IMR-90 (cell line): Measurements from ENCODE around the gene RASA1. TPM values are rescaled to one million over a fixed set of nuclear protein-coding genes. Genes with fewer than 3 reads are reported as not detected.

Experiments used
- ATAC-seq: fragments of 200-7000 bp; cut with Tn5 transposase; 2 replicates; pipeline ENCODE4 v1.9.1; 2020; ENCODE audit warnings: low read depth, mild to moderate bottlenecking, moderate library complexity
- BruUV-seq: library from RNA; stranded (reverse); fragments of 400-500 nt; replicated peaks from 2 replicates; lab custom pipeline; 2021; lab: Mats Ljungman, UMichigan
- CTCF ChIA-PET: fragments of 300-600 bp; formaldehyde crosslinking; extraction: SDS; loops from one replicate; lab custom pipeline; 2021; ENCODE audit warnings: antibody characterized with exemption; lab: Yijun Ruan, JAX
- POLR2A ChIA-PET: fragments of 300-600 bp; sonication (Branson Sonifier 250); formaldehyde crosslinking; loops from one replicate; lab custom pipeline; 2022; ENCODE audit warnings: antibody characterized with exemption; ENCODE audit not compliant: unreplicated experiment; lab: Charles Lee
- DNase-seq: peaks from one replicate; pipeline ENCODE4 v3.0.0; 2013
- H2AFZ ChIP-seq: replicated peaks from 2 replicates; pipeline ENCODE3; 2013; ENCODE audit warnings: low read length, mild to moderate bottlenecking; ENCODE audit not compliant: poor library complexity
- H2AK5ac ChIP-seq: 2 replicates; pipeline ENCODE4 v1.6.1; 2013; ENCODE audit warnings: low read depth, low read length, inconsistent platforms
- H2AK9ac ChIP-seq: replicated peaks from 2 replicates; pipeline ENCODE3; 2013; ENCODE audit warnings: mild to moderate bottlenecking, low read depth, low read length, moderate library complexity; ENCODE audit not compliant: poor library complexity
- H2BK120ac ChIP-seq: 2 replicates; pipeline ENCODE4 v1.6.1; 2013; ENCODE audit warnings: low read depth, low read length, inconsistent platforms
- H2BK15ac ChIP-seq: 3 replicates; pipeline ENCODE4 v1.6.1; 2013; ENCODE audit warnings: low read depth, low read length, inconsistent platforms
- H2BK20ac ChIP-seq: 2 replicates; pipeline ENCODE4 v1.6.1; 2013; ENCODE audit warnings: low read depth, mild to moderate bottlenecking, inconsistent platforms, low read length, moderate library complexity
- H2BK5ac ChIP-seq: 2 replicates; pipeline ENCODE4 v1.6.1; 2013; ENCODE audit warnings: mild to moderate bottlenecking, low read depth, low read length, inconsistent platforms; ENCODE audit not compliant: poor library complexity, severe bottlenecking
- H3K14ac ChIP-seq: replicated peaks from 2 replicates; pipeline ENCODE4 v1.6.1; 2013; ENCODE audit warnings: low read depth, low read length, inconsistent platforms
- H3K18ac ChIP-seq: 2 replicates; pipeline ENCODE4 v1.6.1; 2013; ENCODE audit warnings: low read depth, low read length, control low read depth
- H3K23ac ChIP-seq: 2 replicates; pipeline ENCODE4 v1.6.1; 2013; ENCODE audit warnings: low read depth, low read length, inconsistent platforms
- H3K27ac ChIP-seq: 2 replicates; pipeline ENCODE4 v1.5.1; 2013; ENCODE audit warnings: mild to moderate bottlenecking, control low read depth, low read length; ENCODE audit not compliant: insufficient read depth
- H3K27me3 ChIP-seq: 2 replicates; pipeline ENCODE4 v1.6.1; 2013; ENCODE audit warnings: low read length; ENCODE audit not compliant: control insufficient read depth, insufficient read depth
- H3K36me3 ChIP-seq: 2 replicates; pipeline ENCODE4 v1.6.1; 2013; ENCODE audit warnings: low read length, mixed read lengths; ENCODE audit not compliant: control insufficient read depth, insufficient read depth
- H3K4ac ChIP-seq: 2 replicates; pipeline ENCODE4 v1.6.1; 2013; ENCODE audit warnings: low read depth, low read length, inconsistent platforms
- H3K4me1 ChIP-seq: 2 replicates; pipeline ENCODE4 v1.6.1; 2013; ENCODE audit warnings: low read length, mixed read lengths; ENCODE audit not compliant: control insufficient read depth, insufficient read depth
- H3K4me2 ChIP-seq: 2 replicates; pipeline ENCODE4 v1.6.1; 2013; ENCODE audit warnings: low read depth, mild to moderate bottlenecking, control low read depth, low read length, moderate library complexity
- H3K4me3 ChIP-seq: 2 replicates; pipeline ENCODE4 v1.5.1; 2013; ENCODE audit warnings: low read depth, mild to moderate bottlenecking, control low read depth, low read length, moderate library complexity; ENCODE audit not compliant: insufficient read depth
- H3K56ac ChIP-seq: 2 replicates; pipeline ENCODE4 v1.6.1; 2013; ENCODE audit warnings: low read length, inconsistent platforms; ENCODE audit not compliant: insufficient read depth; ENCODE audit errors: extremely low read depth
- H3K79me1 ChIP-seq, 2 experiments: 2 replicates each; pipeline ENCODE4 v1.6.1; 2013; ENCODE audit warnings: low read length in 2 of 2, inconsistent platforms in 1 of 2, low read depth in 1 of 2
- H3K9ac ChIP-seq: 2 replicates; pipeline ENCODE4 v1.6.1; 2013; ENCODE audit warnings: low read depth, low read length, control low read depth
- H3K9me1 ChIP-seq: 2 replicates; pipeline ENCODE4 v1.6.1; 2013; ENCODE audit warnings: low read length, inconsistent platforms; ENCODE audit not compliant: insufficient read depth
- H3K9me3 ChIP-seq: 2 replicates; pipeline ENCODE4 v1.6.1; 2013; ENCODE audit warnings: low read length; ENCODE audit not compliant: control insufficient read depth, insufficient read depth
- H4K20me1 ChIP-seq: 2 replicates; pipeline ENCODE4 v1.6.1; 2013; ENCODE audit warnings: low read length, inconsistent platforms; ENCODE audit not compliant: insufficient read depth
- H4K5ac ChIP-seq: 2 replicates; pipeline ENCODE4 v1.6.1; 2013; ENCODE audit warnings: mild to moderate bottlenecking, low read depth, low read length, control low read depth
- H4K8ac ChIP-seq, 2 experiments: 2 replicates each; pipeline ENCODE4 v1.6.1; 2013; ENCODE audit warnings: low read depth in 2 of 2, low read length in 2 of 2, control low read depth in 1 of 2, inconsistent platforms in 1 of 2
- H4K91ac ChIP-seq: 2 replicates; pipeline ENCODE4 v1.6.1; 2013; ENCODE audit warnings: low read depth, low read length, inconsistent platforms; ENCODE audit not compliant: insufficient read depth
- BHLHE40 ChIP-seq: fragments of 150-350 bp; IDR thresholded peaks from 2 replicates; pipeline ENCODE4 v1.6.1; 2016; ENCODE audit warnings: mild to moderate bottlenecking, low read depth, low read length
- CEBPB ChIP-seq: IDR thresholded peaks from 2 replicates; pipeline ENCODE4 v1.6.1; 2012; ENCODE audit warnings: low read depth, low read length, improper control_type of control experiment
- FOS ChIP-seq: fragments of 150-350 bp; IDR thresholded peaks from 2 replicates; pipeline ENCODE4 v1.6.1; 2016; ENCODE audit warnings: low read depth, low read length
- MAFK ChIP-seq: IDR thresholded peaks from 2 replicates; pipeline ENCODE4 v1.6.1; 2012; ENCODE audit warnings: low read depth, low read length, improper control_type of control experiment
- MAZ ChIP-seq: IDR thresholded peaks from 2 replicates; pipeline ENCODE4 v1.6.1; 2012; ENCODE audit warnings: low read depth, mild to moderate bottlenecking, low read length, improper control_type of control experiment, moderate library complexity, borderline replicate concordance
- MXI1 ChIP-seq: IDR thresholded peaks from 2 replicates; pipeline ENCODE4 v1.6.1; 2012; ENCODE audit warnings: low read depth, mild to moderate bottlenecking, low read length, moderate library complexity, borderline replicate concordance
- NFE2L2 ChIP-seq: fragments of 150-350 bp; IDR thresholded peaks from 2 replicates; pipeline ENCODE4 v1.6.1; 2016; ENCODE audit warnings: low read depth, mild to moderate bottlenecking, low read length
- POLR2A ChIP-seq: IDR thresholded peaks from 2 replicates; pipeline ENCODE4 v1.6.1; 2012; ENCODE audit warnings: mild to moderate bottlenecking, low read depth, low read length
- RAD21 ChIP-seq: IDR thresholded peaks from 2 replicates; pipeline ENCODE4 v1.6.1; 2012; ENCODE audit warnings: low read length, improper control_type of control experiment
- RCOR1 ChIP-seq: IDR thresholded peaks from 2 replicates; pipeline ENCODE4 v1.6.1; 2012; ENCODE audit warnings: mild to moderate bottlenecking, low read length, improper control_type of control experiment; ENCODE audit not compliant: insufficient replicate concordance
- RFX5 ChIP-seq: IDR thresholded peaks from 2 replicates; pipeline ENCODE4 v1.8.0; 2012; ENCODE audit warnings: low read depth, mild to moderate bottlenecking, low read length, moderate library complexity
- SMC3 ChIP-seq: fragments of 150-350 bp; IDR thresholded peaks from 2 replicates; pipeline ENCODE4 v1.6.1; 2016; ENCODE audit warnings: low read depth, mild to moderate bottlenecking, antibody characterized with exemption, low read length, moderate library complexity
- USF2 ChIP-seq: fragments of 150-350 bp; IDR thresholded peaks from 2 replicates; pipeline ENCODE4 v1.6.1; 2017; ENCODE audit warnings: mild to moderate bottlenecking, antibody characterized with exemption, low read length, low read depth
- WGBS, 2 experiments: methylation state at CpG; one replicate each; pipeline versions ENCODE4 v1.1.5 to v1.1.7; 2013; ENCODE audit warnings: missing lambda C conversion rate in 2 of 2; ENCODE audit not compliant: insufficient read length in 1 of 2; ENCODE audit errors: extremely low coverage in 2 of 2; 5-methylcytosine and 5-hydroxymethylcytosine counted together
- dilution Hi-C: fragments of 300-500 bp; cut with HindIII; formaldehyde crosslinking; loops from one replicate; pipeline ENCODE4 v1.14.3; 2018; ENCODE audit warnings: low sequenced_read_pairs; ENCODE audit not compliant: unreplicated experiment
- in situ Hi-C: fragments of 300-500 bp; cut with MboI; formaldehyde crosslinking; loops from 3 replicates; pipeline ENCODE4 v1.14.3; 2019; ENCODE audit warnings: low sequenced_read_pairs, inconsistent platforms, mixed read lengths
- intact Hi-C: fragments of 100-400 bp; cut with micrococcal nuclease; formaldehyde crosslinking; loops from 2 replicates; pipeline ENCODE4 v1.10.0; 2022
- polyA plus RNA-seq, 3 experiments: library from polyadenylated mRNA; depleted of rRNA; stranded (reverse); fragments of >200 nt; gene quantifications; 2 replicates each; pipeline ENCODE4 v1.2.3, GENCODE V29; 2012; ENCODE audit warnings: low replicate concordance in 1 of 3
- total RNA-seq: library from RNA; depleted of rRNA; stranded (reverse); fragments of >200 nt; gene quantifications from 2 replicates; pipeline ENCODE4 v1.2.3, GENCODE V29; 2012
- TF ChIP-seq, protein P1 (sequence below): conservative IDR thresholded peaks from 2 replicates; pipeline ENCODE4 v1.5.1; 2012; ENCODE audit warnings: mild to moderate bottlenecking, low read depth, low read length, improper control_type of control experiment
- TF ChIP-seq, protein P2 (sequence below): fragments of 150-350 bp; IDR thresholded peaks from 2 replicates; pipeline ENCODE4 v1.6.1; 2016; ENCODE audit warnings: low read depth, mild to moderate bottlenecking, low read length, moderate library complexity, borderline replicate concordance

Gene RASA1
- total and polyA plus RNA-seq, 2 of the 4 experiments (the other 2 are of a cell fraction), result 37.6 to 45.7 TPM

- Histone ChIP-seq H2AK9ac (no peak overlapping the region), H3K14ac (no peak overlapping the region), H2AFZ (no peak overlapping the region), H3K56ac (no peak overlapping the region), H4K5ac (no peak overlapping the region), H3K9me1 (peaks cover 6% of the 10 kb centered on the region; the same call in 1 of the 2 replicates), H3K27me3 (no peaks in the 10 kb centered on the region), H2BK15ac (no peak overlapping the region), H2AK5ac (no peak overlapping the region), H3K27ac (no peak overlapping the region), H3K4me2 (no peak overlapping the region), H4K91ac (no peak overlapping the region), H3K79me1 (peaks cover 12 to 35% of the 10 kb centered on the region in 2 experiments), H4K20me1 (no peaks in the 10 kb centered on the region), H2BK5ac (no peak overlapping the region), H3K4me3 (no peak overlapping the region), H3K4me1 (peaks cover 11% of the 10 kb centered on the region; the same call in 1 of the 2 replicates), H3K9ac (no peak overlapping the region), H2BK120ac (no peak overlapping the region), H3K36me3 (peaks cover 27% of the 10 kb centered on the region), H3K18ac (no peak overlapping the region), H3K23ac (no peak overlapping the region; the same call in 1 of the 2 replicates), H3K9me3 (no peaks in the 10 kb centered on the region), H2BK20ac (no peak overlapping the region), H4K8ac (no peak overlapping the region; a peak in 1 of 4 replicates), H3K4ac (no peak overlapping the region)
- in situ Hi-C loops, result no loop called here
- 100% methylated on average over 5 of the region's 14 CpGs; no CpG with 5 or more reads in 1 of the 2 experiments for WGBS, 2 experiments
- no peak for DNase-seq
- ChIA-PET POLR2A (no interaction called here), CTCF (interaction anchor here (1.5 kb wide), 1 partner anchor 12 kb away, joined by 4 read pairs; no protein-coding TSS in a partner anchor)
- dilution Hi-C loops, result no loop called here
- intact Hi-C loops, result loop anchor here (5.0 kb wide), 1 partner anchor 267 kb away; no protein-coding TSS in a partner anchor
- no TSS peak for BruUV-seq
- no peak for ATAC-seq
- no peak for TF ChIP-seq FOS
- TF ChIP-seq BHLHE40, result no peak
- TF ChIP-seq, protein P1, sequence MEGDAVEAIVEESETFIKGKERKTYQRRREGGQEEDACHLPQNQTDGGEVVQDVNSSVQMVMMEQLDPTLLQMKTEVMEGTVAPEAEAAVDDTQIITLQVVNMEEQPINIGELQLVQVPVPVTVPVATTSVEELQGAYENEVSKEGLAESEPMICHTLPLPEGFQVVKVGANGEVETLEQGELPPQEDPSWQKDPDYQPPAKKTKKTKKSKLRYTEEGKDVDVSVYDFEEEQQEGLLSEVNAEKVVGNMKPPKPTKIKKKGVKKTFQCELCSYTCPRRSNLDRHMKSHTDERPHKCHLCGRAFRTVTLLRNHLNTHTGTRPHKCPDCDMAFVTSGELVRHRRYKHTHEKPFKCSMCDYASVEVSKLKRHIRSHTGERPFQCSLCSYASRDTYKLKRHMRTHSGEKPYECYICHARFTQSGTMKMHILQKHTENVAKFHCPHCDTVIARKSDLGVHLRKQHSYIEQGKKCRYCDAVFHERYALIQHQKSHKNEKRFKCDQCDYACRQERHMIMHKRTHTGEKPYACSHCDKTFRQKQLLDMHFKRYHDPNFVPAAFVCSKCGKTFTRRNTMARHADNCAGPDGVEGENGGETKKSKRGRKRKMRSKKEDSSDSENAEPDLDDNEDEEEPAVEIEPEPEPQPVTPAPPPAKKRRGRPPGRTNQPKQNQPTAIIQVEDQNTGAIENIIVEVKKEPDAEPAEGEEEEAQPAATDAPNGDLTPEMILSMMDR, result no peak
- TF ChIP-seq MXI1, result no peak
- TF ChIP-seq USF2, result no peak
- TF ChIP-seq, protein P2, sequence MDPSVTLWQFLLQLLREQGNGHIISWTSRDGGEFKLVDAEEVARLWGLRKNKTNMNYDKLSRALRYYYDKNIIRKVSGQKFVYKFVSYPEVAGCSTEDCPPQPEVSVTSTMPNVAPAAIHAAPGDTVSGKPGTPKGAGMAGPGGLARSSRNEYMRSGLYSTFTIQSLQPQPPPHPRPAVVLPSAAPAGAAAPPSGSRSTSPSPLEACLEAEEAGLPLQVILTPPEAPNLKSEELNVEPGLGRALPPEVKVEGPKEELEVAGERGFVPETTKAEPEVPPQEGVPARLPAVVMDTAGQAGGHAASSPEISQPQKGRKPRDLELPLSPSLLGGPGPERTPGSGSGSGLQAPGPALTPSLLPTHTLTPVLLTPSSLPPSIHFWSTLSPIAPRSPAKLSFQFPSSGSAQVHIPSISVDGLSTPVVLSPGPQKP, result no peak
- no peak for TF ChIP-seq MAFK
- no peak for TF ChIP-seq RFX5
- TF ChIP-seq CEBPB, result no peak
- TF ChIP-seq SMC3, result no peak
- TF ChIP-seq RAD21, result no peak
- no peak for TF ChIP-seq NFE2L2
- TF ChIP-seq MAZ, result no peak
- no peak for TF ChIP-seq RCOR1
- no peak; the same call in 1 of the 2 replicates for TF ChIP-seq POLR2A
Measured at GRCh38 chr5:87389296-87390034, 121.8 kb downstream of the RASA1 start.
